ENCODE measurements around the gene CCNI2. TPM values are rescaled to one million over a fixed set of nuclear protein-coding genes. Genes with fewer than 3 reads are reported as not detected.

The CCNI2 gene
- total RNA-seq, 4 donors from 2014 or later: 0.19 to 0.29 TPM; not detected in 2

- intact Hi-C loops (cut with DNase I): no loop called here
- Histone ChIP-seq H3K27me3 (no peaks in the 10 kb centered on the region), H3K4me3 (no peak overlapping the region), H3K36me3 (no peaks in the 10 kb centered on the region), H3K27ac (peak overlapping the region in 2 of 4 donors; percentile 82 to 91), H3K4me1 (peaks cover 34 to 82% (median 43%) of the 10 kb centered on the region in 3 donors), H3K9me3 (no peaks in the 10 kb centered on the region)
- TF ChIP-seq CTCF (IDR thresholded peaks at IDR 0.05) (no peak), POLR2A (IDR thresholded peaks at IDR 0.05) (no peak)
- DNase-seq: no peak
- 48 to 51% methylated on average over 7 to 9 of the region's 12 CpGs for WGBS, 2 donors
These were observed 26.6 kb downstream of the CCNI2 start for GRCh38 chr5:132773601-132774355.

GRCh38 chr5:132774406-132774805 lies 27.2 kb downstream of the CCNI2 start:
- WGBS, 2 donors: 30% methylated on average over 2 of the region's 3 CpGs; no CpG with 5 or more reads in 1 of the 2 donors
- no peaks in the 10 kb centered on the region for H3K36me3 ChIP-seq
- peak overlapping the region in 2 of 4 donors; percentile 82 to 91 for H3K27ac ChIP-seq
- H3K27me3 ChIP-seq: no peaks in the 10 kb centered on the region
- no peaks in the 10 kb centered on the region for H3K9me3 ChIP-seq
- DNase-seq: no peak
- TF ChIP-seq CTCF (IDR thresholded peaks at IDR 0.05): no peak
- no peak for TF ChIP-seq POLR2A (IDR thresholded peaks at IDR 0.05)
- intact Hi-C loops (cut with DNase I): no loop called here
- no peak overlapping the region for H3K4me3 ChIP-seq
- peaks cover 34 to 76% (median 43%) of the 10 kb centered on the region in 3 donors for H3K4me1 ChIP-seq

GRCh38 chr5:132774896-132775295 lies 27.7 kb downstream of the CCNI2 start:
- peak overlapping the region in 3 of 4 donors; percentile 82 to 91 (median 89) for H3K27ac ChIP-seq
- 60% methylated on average over 2 of the region's 5 CpGs; no CpG with 5 or more reads in 1 of the 2 donors for WGBS, 2 donors
- no peak overlapping the region for H3K4me3 ChIP-seq
- peaks cover 34 to 76% (median 43%) of the 10 kb centered on the region in 3 donors for H3K4me1 ChIP-seq
- no peaks in the 10 kb centered on the region for H3K9me3 ChIP-seq
- DNase-seq: no peak
- intact Hi-C loops (cut with DNase I): no loop called here
- H3K27me3 ChIP-seq: no peaks in the 10 kb centered on the region
- H3K36me3 ChIP-seq: no peaks in the 10 kb centered on the region
- TF ChIP-seq POLR2A (IDR thresholded peaks at IDR 0.05) (no peak), CTCF (IDR thresholded peaks at IDR 0.05) (no peak)

GRCh38 chr5:132775476-132775961 lies 28.3 kb downstream of the CCNI2 start:
- H3K27ac ChIP-seq: peak overlapping the region in 3 of 4 donors; percentile 82 to 91 (median 89)
- TF ChIP-seq CTCF (IDR thresholded peaks at IDR 0.05) (no peak), POLR2A (IDR thresholded peaks at IDR 0.05) (no peak)
- H3K36me3 ChIP-seq: no peaks in the 10 kb centered on the region
- no peak for DNase-seq
- H3K4me1 ChIP-seq: peaks cover 34 to 71% (median 43%) of the 10 kb centered on the region in 3 donors
- no peaks in the 10 kb centered on the region for H3K9me3 ChIP-seq
- WGBS, 2 donors: 24 to 26% methylated on average over 6 of the region's 7 CpGs
- intact Hi-C loops (cut with DNase I): no loop called here
- no peaks in the 10 kb centered on the region for H3K27me3 ChIP-seq
- H3K4me3 ChIP-seq: peak overlapping the region in 3 of 4 donors; percentile 80 to 96 (median 93)

Measured in esophagus squamous epithelium (tissue), 5 donors.